Stimulated activated CD4-positive, alpha-beta T cell treated with anti-CD3 and anti-CD28 coated beads, TNF-alpha, amount 100 ng/mL, for 24 hours (primary cell): Measurements from ENCODE around the gene ERN2.
"Not testable (repeated sequence)": the region's sequence is repeated elsewhere in the genome, so short reads cannot be mapped to it uniquely, and the experiment has no call there.

Experiments used
- DNase-seq, 3 experiments: peaks; one replicate each; pipeline ENCODE4 v3.0.0-alpha.2; 2020; ENCODE audit warnings: low read depth in 3 of 3

Gene ERN2

GRCh38 chr16:23712976-23713375 lies at the start of gene ERN2:
Gene ERN2, minus strand, starts transcription at chr16:23713222. Its CDS starts 35 bp downstream, at chr16:23713187.
- DNase-seq = no peak

- no peak for DNase-seq
Measured at GRCh38 chr16:23757937-23758619, 45.1 kb upstream of the ERN2 start.

- no peak for DNase-seq
Measured at GRCh38 chr16:23757116-23757515, 44.1 kb upstream of the ERN2 start.

- no peak for DNase-seq
Measured at GRCh38 chr16:23755484-23755809, 42.4 kb upstream of the ERN2 start.

- no peak for DNase-seq
Measured at GRCh38 chr16:23754594-23755483, 41.8 kb upstream of the ERN2 start, which contains the start of gene CHP2. Gene CHP2, plus strand, starts transcription at chr16:23755026. Its CDS starts 24 bp downstream, at chr16:23755050.

- no peak for DNase-seq
Measured at GRCh38 chr16:23753908-23754593, 41.0 kb upstream of the ERN2 start.

- not testable (repeated sequence) for DNase-seq
Measured at GRCh38 chr16:23751053-23751452, 38.0 kb upstream of the ERN2 start.

GRCh38 chr16:23748630-23749029 lies 35.6 kb upstream of the ERN2 start:
- DNase-seq = no peak

- no peak for DNase-seq
Measured at GRCh38 chr16:23745263-23745662, 32.2 kb upstream of the ERN2 start.

GRCh38 chr16:23742766-23743165 lies 29.7 kb upstream of the ERN2 start:
- DNase-seq = no peak

- no peak for DNase-seq
Measured at GRCh38 chr16:23741675-23742303, 28.8 kb upstream of the ERN2 start.

- DNase-seq = no peak
Measured at GRCh38 chr16:23739516-23739915, 26.5 kb upstream of the ERN2 start.

- DNase-seq = not testable (repeated sequence)
Measured at GRCh38 chr16:23737423-23738028, 24.5 kb upstream of the ERN2 start.

GRCh38 chr16:23734176-23734893 lies 21.3 kb upstream of the ERN2 start:
- no peak for DNase-seq

GRCh38 chr16:23729503-23730424 lies 16.7 kb upstream of the ERN2 start:
- DNase-seq = no peak

GRCh38 chr16:23728112-23728477 lies 15.1 kb upstream of the ERN2 start:
- DNase-seq = no peak

GRCh38 chr16:23726710-23727109 lies 13.7 kb upstream of the ERN2 start:
- no peak for DNase-seq

- no peak for DNase-seq
Measured at GRCh38 chr16:23724785-23725131, 11.7 kb upstream of the ERN2 start.

- no peak for DNase-seq
Measured at GRCh38 chr16:23724096-23724784, 11.2 kb upstream of the ERN2 start.
